Smooth muscle cell (in vitro differentiated cells): ENCODE results near the gene RPS6KA1. TPM values are rescaled to one million over a fixed set of nuclear protein-coding genes. Genes with fewer than 3 reads are reported as not detected.

Experiments used
- DNase-seq: peaks from one replicate; lab custom pipeline; 2025; ENCODE audit not compliant: unreplicated experiment; lab: John Stamatoyannopoulos, UW
- H2AFZ ChIP-seq: fragments of 200-600 bp; sonication (generic); 2 replicates; pipeline ENCODE4 v1.6.0; 2016; ENCODE audit warnings: antibody characterized with exemption, low read depth, mild to moderate bottlenecking
- H3F3A ChIP-seq: fragments of 200-600 bp; sonication (generic); 2 replicates; pipeline ENCODE4 v1.6.0; 2017; ENCODE audit warnings: antibody characterized with exemption, low read depth
- H3K27ac ChIP-seq: fragments of 200-600 bp; sonication (generic); 2 replicates; pipeline ENCODE4 v1.5.1; 2016; ENCODE audit warnings: low read depth, mild to moderate bottlenecking
- H3K27me3 ChIP-seq: fragments of 200-600 bp; sonication (generic); 2 replicates; pipeline ENCODE4 v1.6.1; 2016; ENCODE audit warnings: low read depth, mild to moderate bottlenecking
- H3K36me3 ChIP-seq: fragments of 200-600 bp; sonication (generic); 2 replicates; pipeline ENCODE4 v1.5.1; 2016; ENCODE audit warnings: low read depth
- H3K4me1 ChIP-seq: fragments of 200-600 bp; sonication (generic); 2 replicates; pipeline ENCODE4 v1.5.1; 2016; ENCODE audit warnings: low read depth
- H3K4me2 ChIP-seq: fragments of 200-600 bp; sonication (generic); 2 replicates; pipeline ENCODE4 v1.6.0; 2016; ENCODE audit warnings: mild to moderate bottlenecking
- H3K4me3 ChIP-seq: fragments of 200-600 bp; sonication (generic); 2 replicates; pipeline ENCODE4 v1.5.1; 2016; ENCODE audit warnings: mild to moderate bottlenecking
- H3K79me2 ChIP-seq: fragments of 200-600 bp; sonication (generic); 2 replicates; pipeline ENCODE4 v1.6.0; 2016; ENCODE audit warnings: low read depth, mild to moderate bottlenecking
- H3K9ac ChIP-seq: fragments of 200-600 bp; sonication (generic); 2 replicates; pipeline ENCODE4 v1.6.0; 2016; ENCODE audit warnings: low read depth
- H3K9me3 ChIP-seq: fragments of 200-600 bp; sonication (generic); replicated peaks from 2 replicates; pipeline ENCODE4 v1.5.1; 2016; ENCODE audit warnings: low read depth
- H4K20me1 ChIP-seq: fragments of 200-600 bp; sonication (generic); 2 replicates; pipeline ENCODE4 v1.6.0; 2016; ENCODE audit warnings: low read depth
- WGBS: methylation state at CpG from one replicate; pipeline ENCODE4 v1.1.7; 2016; ENCODE audit warnings: low lambda C conversion rate; 5-methylcytosine and 5-hydroxymethylcytosine counted together
- polyA plus RNA-seq: library from polyadenylated mRNA; unstranded; fragments of >200 nt; fragmentation: Nextera tagmentation; extraction: Ambion mirVana; gene quantifications from 2 replicates; pipeline ENCODE4 v1.2.1, GENCODE V29; 2016
- total RNA-seq: library from RNA; depleted of rRNA; stranded (reverse); fragments of >200 nt; gene quantifications from 2 replicates; pipeline ENCODE4 v1.2.3, GENCODE V29; 2014
- TF ChIP-seq, protein P1 (sequence below): fragments of 200-600 bp; sonication (generic); IDR thresholded peaks from 2 replicates; pipeline ENCODE4 v1.5.1; 2017; ENCODE audit warnings: borderline replicate concordance, mild to moderate bottlenecking, antibody characterized with exemption; ENCODE audit not compliant: insufficient read depth, poor library complexity, severe bottlenecking

RPS6KA1 gene
- total and polyA plus RNA-seq, 2 experiments from 2014 or later, result 10.1 to 34.6 TPM

DNA sequence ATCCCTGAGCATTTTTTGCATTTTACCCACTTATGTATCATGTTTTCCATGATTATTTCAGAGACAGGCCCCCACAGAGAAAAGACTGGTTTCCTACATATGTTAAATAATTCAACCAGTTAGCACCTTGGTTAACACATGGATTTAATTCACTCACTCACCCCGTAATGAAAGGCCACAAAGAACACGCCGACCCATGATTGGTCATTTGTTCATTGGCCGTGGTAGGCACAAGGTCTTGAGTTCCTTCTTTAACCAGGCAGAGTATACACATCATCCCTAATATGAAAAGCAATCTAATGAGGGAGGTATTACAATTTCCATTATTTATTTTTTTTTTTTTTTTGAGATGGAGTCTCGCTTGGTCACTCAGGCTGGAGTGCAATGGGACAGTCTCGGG lies 50.6 kb downstream of the RPS6KA1 start:
- Histone ChIP-seq H2AFZ (no peak overlapping the region), H4K20me1 (no peaks in the 10 kb centered on the region), H3K9ac (no peak overlapping the region), H3K79me2 (no peaks in the 10 kb centered on the region), H3K27me3 (no peaks in the 10 kb centered on the region), H3K4me1 (no peaks in the 10 kb centered on the region), H3K27ac (no peak overlapping the region), H3K36me3 (no peaks in the 10 kb centered on the region), H3K9me3 (no peaks in the 10 kb centered on the region), H3F3A (no peaks in the 10 kb centered on the region), H3K4me2 (no peak overlapping the region), H3K4me3 (no peak overlapping the region)
- 97% methylated on average over 6 of the region's 6 CpGs for WGBS
- TF ChIP-seq, protein P1, sequence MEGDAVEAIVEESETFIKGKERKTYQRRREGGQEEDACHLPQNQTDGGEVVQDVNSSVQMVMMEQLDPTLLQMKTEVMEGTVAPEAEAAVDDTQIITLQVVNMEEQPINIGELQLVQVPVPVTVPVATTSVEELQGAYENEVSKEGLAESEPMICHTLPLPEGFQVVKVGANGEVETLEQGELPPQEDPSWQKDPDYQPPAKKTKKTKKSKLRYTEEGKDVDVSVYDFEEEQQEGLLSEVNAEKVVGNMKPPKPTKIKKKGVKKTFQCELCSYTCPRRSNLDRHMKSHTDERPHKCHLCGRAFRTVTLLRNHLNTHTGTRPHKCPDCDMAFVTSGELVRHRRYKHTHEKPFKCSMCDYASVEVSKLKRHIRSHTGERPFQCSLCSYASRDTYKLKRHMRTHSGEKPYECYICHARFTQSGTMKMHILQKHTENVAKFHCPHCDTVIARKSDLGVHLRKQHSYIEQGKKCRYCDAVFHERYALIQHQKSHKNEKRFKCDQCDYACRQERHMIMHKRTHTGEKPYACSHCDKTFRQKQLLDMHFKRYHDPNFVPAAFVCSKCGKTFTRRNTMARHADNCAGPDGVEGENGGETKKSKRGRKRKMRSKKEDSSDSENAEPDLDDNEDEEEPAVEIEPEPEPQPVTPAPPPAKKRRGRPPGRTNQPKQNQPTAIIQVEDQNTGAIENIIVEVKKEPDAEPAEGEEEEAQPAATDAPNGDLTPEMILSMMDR, result no peak
- no peak for DNase-seq

DNA sequence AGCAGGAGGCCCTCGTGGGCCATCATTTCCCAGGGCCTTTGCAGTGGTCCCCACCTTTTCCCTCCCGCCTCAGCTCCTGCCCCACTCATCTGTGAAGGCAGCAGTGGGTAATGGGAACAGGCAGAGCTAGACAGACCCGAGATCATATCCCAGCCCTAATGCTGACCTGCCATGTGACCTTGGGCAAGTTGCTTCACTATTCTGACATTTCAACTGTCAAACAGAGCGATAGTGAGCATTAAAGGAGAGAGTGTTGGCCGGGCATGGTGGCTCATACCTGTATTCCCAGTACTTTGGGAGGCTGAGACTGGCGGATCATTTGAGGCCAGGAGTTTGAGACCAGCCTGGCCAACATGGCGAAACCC lies 51.7 kb downstream of the RPS6KA1 start:
- H2AFZ ChIP-seq, result no peak overlapping the region

DNA sequence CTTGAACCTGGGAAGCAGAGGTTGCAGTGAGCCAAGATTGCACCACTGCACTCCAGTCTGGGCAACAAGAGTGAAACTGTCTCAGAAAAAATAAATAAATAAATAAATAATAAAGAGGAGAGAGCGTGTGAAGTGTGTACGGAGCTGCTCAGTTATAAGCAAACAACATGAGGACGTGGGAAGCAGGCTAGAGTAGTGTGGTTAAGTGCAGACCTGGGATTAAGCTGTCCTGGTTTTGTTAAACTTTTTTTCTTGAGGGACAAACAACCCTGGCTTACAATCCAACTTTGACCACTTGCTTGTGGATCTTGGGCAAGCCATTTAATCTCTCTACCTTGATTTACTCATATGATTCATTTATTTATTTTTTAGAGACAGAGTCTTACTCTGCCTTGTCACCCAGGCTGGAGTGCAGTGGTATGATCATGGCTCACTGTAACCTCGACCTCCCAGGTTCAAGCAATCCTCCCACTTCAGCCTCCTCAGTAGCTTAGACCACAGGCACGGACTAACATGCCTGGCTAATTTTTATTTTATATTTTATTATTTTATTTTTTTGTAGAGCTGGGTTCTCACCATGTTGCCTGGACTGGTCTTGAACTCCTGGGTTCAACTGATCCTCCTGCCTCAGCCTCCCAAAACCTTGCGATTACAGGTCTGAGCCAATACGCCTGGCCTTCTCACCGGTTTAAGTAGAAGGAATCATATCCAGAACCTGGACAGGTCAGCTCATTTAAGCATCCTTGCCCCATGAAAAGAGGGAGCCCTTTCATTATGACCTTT lies 52.7 kb downstream of the RPS6KA1 start:
- Histone ChIP-seq H2AFZ (peak overlapping the region; percentile 2), H3F3A (no peaks in the 10 kb centered on the region), H3K4me1 (no peaks in the 10 kb centered on the region), H3K79me2 (no peaks in the 10 kb centered on the region), H3K9ac (no peak overlapping the region), H3K27ac (no peak overlapping the region), H3K4me3 (no peak overlapping the region), H3K9me3 (no peaks in the 10 kb centered on the region), H3K27me3 (no peaks in the 10 kb centered on the region), H4K20me1 (no peaks in the 10 kb centered on the region), H3K36me3 (no peaks in the 10 kb centered on the region), H3K4me2 (no peak overlapping the region)
- TF ChIP-seq, protein P1, result no peak
- 81% methylated on average over 8 of the region's 8 CpGs for WGBS
- no peak for DNase-seq

More for the DNA sequence above, 51.7 kb downstream of the RPS6KA1 start:
- no peaks in the 10 kb centered on the region for H4K20me1 ChIP-seq
- no peak for DNase-seq
- no peaks in the 10 kb centered on the region for H3K4me1 ChIP-seq
- H3F3A ChIP-seq, result no peaks in the 10 kb centered on the region
- no peak overlapping the region for H3K4me2 ChIP-seq
- no peaks in the 10 kb centered on the region for H3K27me3 ChIP-seq
- H3K79me2 ChIP-seq, result no peaks in the 10 kb centered on the region
- WGBS, result 90% methylated on average over 7 of the region's 7 CpGs
- H3K27ac ChIP-seq, result no peak overlapping the region
- no peaks in the 10 kb centered on the region for H3K36me3 ChIP-seq
- no peak overlapping the region for H3K4me3 ChIP-seq
- H3K9me3 ChIP-seq, result no peaks in the 10 kb centered on the region
- H3K9ac ChIP-seq, result no peak overlapping the region
- TF ChIP-seq, protein P1, result no peak

DNA sequence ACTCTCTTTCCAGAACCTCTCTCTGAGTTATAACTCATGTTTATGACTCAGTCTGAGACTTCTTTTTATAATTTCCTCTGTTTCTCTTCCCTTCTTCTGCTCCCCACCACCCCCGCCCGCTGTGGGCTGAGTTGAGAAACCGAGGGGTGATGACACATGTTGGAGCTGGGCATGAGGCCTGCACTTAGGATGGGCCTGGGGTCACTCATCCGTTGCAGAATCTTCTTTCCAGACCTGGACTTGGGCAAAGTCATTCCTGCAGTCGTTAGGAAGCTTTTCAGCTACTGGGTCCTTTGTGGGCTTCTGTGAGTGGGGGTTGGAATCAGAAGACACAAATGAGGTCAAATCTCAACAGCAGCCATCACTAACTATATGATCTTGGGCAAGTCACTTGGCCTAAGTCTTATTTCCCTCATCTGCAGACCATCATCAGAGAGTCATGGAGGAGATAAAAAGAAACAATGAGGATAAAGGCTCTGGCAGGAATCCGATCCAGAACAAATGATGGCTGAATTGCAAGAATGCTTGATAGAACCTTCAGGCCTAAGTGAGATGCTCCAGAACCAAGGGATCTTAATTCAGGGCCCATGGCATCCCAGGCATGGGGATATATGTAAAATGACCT lies 53.4 kb downstream of the RPS6KA1 start:
- no peak for DNase-seq
- Histone ChIP-seq H4K20me1 (no peaks in the 10 kb centered on the region), H3K27me3 (no peaks in the 10 kb centered on the region), H3K27ac (no peak overlapping the region), H3K9me3 (no peaks in the 10 kb centered on the region), H3K36me3 (no peaks in the 10 kb centered on the region), H3F3A (no peaks in the 10 kb centered on the region), H2AFZ (peak overlapping the region; percentile 2), H3K4me2 (no peak overlapping the region), H3K4me1 (no peaks in the 10 kb centered on the region), H3K9ac (no peak overlapping the region), H3K4me3 (no peak overlapping the region), H3K79me2 (no peaks in the 10 kb centered on the region)
- WGBS, result 59% methylated on average over 6 of the region's 6 CpGs
- TF ChIP-seq, protein P1, result no peak
